Measurements from ENCODE around the gene ADH7. TPM values are rescaled to one million over a fixed set of nuclear protein-coding genes. Genes with fewer than 3 reads are reported as not detected.

ADH7 gene
- total and polyA plus RNA-seq, 9 of the 15 experiments (the other 6 are each of a cell fraction or from before 2014, with no cell fraction given), result not detected

DNA sequence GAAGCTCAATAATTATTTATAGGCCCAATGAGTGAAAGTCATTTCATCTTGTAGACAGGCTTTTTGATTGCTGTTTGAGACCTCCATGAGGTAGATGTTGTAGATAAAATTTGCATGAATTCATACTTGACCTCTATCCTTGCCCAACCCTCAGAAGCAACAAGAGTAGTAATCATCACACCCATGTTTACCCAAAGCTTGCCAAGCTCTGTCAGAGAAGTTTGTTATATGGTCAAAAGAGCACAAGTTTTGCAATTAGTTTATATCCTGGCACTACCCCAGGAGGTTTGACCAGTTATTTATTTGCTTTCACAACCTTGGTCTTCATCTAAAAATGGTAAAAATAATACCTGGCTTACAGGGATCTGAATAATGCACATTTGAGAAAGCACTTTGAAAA, 20.7 kb downstream of the ADH7 start:
- H3K4me2 ChIP-seq (ENCODE audit: insufficient read depth, low read length), result no peak overlapping the region
- intact Hi-C loops (cut with micrococcal nuclease), result loop anchor here (2.0 kb wide), 1 partner anchor 48 kb away; no protein-coding TSS in a partner anchor
- no peaks in the 10 kb centered on the region for H3K4me1 ChIP-seq (replicated peaks in 1 of 2; ENCODE audit: control insufficient read depth in 2 of 2, insufficient read depth in 2 of 2, low read length in 2 of 2)
- no peak for ATAC-seq
- H3K9me3 ChIP-seq (replicated peaks; ENCODE audit: control insufficient read depth, insufficient read depth, low read depth, low read length), result no peaks in the 10 kb centered on the region
- H3K27me3 ChIP-seq (ENCODE audit: control insufficient read depth in 2 of 2, insufficient read depth in 2 of 2, low read length in 2 of 2), result no peaks in the 10 kb centered on the region
- no peak for TF ChIP-seq NRF1 (conservative IDR thresholded peaks at IDR 0.05 in 1 of 2, IDR thresholded peaks at IDR 0.05 in 1 of 2)
- H2AFZ ChIP-seq (ENCODE audit: low read depth, low read length), result no peak overlapping the region
- no peaks in the 10 kb centered on the region for H3K9me1 ChIP-seq (ENCODE audit: control insufficient read depth, insufficient read depth, low read length)
- no peaks in the 10 kb centered on the region for H3K36me3 ChIP-seq (ENCODE audit: control insufficient read depth, insufficient read depth, low read length)
- H3K4me3 ChIP-seq, result no peak overlapping the region
- POLR2A ChIA-PET, result no interaction called here
- H3K79me2 ChIP-seq (ENCODE audit: control insufficient read depth, insufficient read depth, low read length), result no peaks in the 10 kb centered on the region
- no peak overlapping the region for H3K27ac ChIP-seq (ENCODE audit: extremely low read depth, low read depth, low read length)
- no peak for DNase-seq (ENCODE audit: extremely low read depth in 1 of 4, low spot score in 3 of 4)
- H3K9ac ChIP-seq (ENCODE audit: insufficient read depth in 1 of 2, low read depth in 2 of 2, low read length in 2 of 2), result no peak overlapping the region
- BruUV-seq (replicated peaks), result no TSS peak
- H4K20me1 ChIP-seq (replicated peaks; ENCODE audit: control insufficient read depth, insufficient read depth, low read length), result no peaks in the 10 kb centered on the region
- FAIRE-seq, result no peak
- CTCF ChIA-PET (ENCODE audit: low intra/inter-chr PET ratio), result interaction anchor here (0.7 kb wide), 1 partner anchor 1974 kb away, joined by 3 read pairs; no protein-coding TSS in a partner anchor
- in situ Hi-C loops (cut with MboI), result loop anchor here (25.0 kb wide), 1 partner anchor 952 kb away; no protein-coding TSS in a partner anchor

DNA sequence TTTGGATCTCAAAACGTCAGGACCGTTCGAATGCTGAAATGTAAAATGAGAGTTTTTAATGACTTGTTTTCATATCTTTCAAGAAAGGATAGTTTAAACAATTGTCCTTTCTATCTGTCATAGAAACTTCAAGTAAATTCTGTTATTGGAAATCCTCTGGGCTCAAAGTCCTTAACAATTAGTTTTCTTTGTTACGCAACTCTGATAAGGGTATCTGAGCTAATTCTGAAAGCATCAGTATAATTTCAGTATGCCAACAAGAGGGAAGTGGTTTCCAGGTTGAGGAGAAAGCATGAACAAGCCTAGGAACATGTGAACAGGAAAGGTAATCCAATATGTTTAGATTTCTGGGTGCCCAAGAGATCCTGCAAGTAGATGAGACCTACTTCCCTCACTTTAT, 22.0 kb downstream of the ADH7 start:
- Histone ChIP-seq H3K9me1 (ENCODE audit: control insufficient read depth, insufficient read depth, low read length) (no peaks in the 10 kb centered on the region), H2AFZ (ENCODE audit: low read depth, low read length) (no peak overlapping the region), H3K9me3 (replicated peaks; ENCODE audit: control insufficient read depth, insufficient read depth, low read depth, low read length) (no peaks in the 10 kb centered on the region), H3K36me3 (ENCODE audit: control insufficient read depth, insufficient read depth, low read length) (no peaks in the 10 kb centered on the region), H3K4me3 (no peak overlapping the region), H3K4me1 (replicated peaks in 1 of 2; ENCODE audit: control insufficient read depth in 2 of 2, insufficient read depth in 2 of 2, low read length in 2 of 2) (no peaks in the 10 kb centered on the region), H3K79me2 (ENCODE audit: control insufficient read depth, insufficient read depth, low read length) (no peaks in the 10 kb centered on the region), H3K27me3 (ENCODE audit: control insufficient read depth in 2 of 2, insufficient read depth in 2 of 2, low read length in 2 of 2) (no peaks in the 10 kb centered on the region), H4K20me1 (replicated peaks; ENCODE audit: control insufficient read depth, insufficient read depth, low read length) (no peaks in the 10 kb centered on the region), H3K4me2 (ENCODE audit: insufficient read depth, low read length) (no peak overlapping the region), H3K27ac (ENCODE audit: extremely low read depth, low read depth, low read length) (no peak overlapping the region), H3K9ac (ENCODE audit: insufficient read depth in 1 of 2, low read depth in 2 of 2, low read length in 2 of 2) (no peak overlapping the region)
- WGBS (ENCODE audit: insufficient coverage, low coverage, missing lambda C conversion rate), result 0% methylated on average over 4 of the region's 4 CpGs
- BruUV-seq (replicated peaks), result no TSS peak
- in situ Hi-C loops (cut with MboI), result loop anchor here (25.0 kb wide), 1 partner anchor 951 kb away; no protein-coding TSS in a partner anchor
- intact Hi-C loops (cut with micrococcal nuclease), result no loop called here
- no peak for FAIRE-seq
- ChIA-PET POLR2A (interaction anchor here (0.7 kb wide), 1 partner anchor 1030 kb away, joined by 3 read pairs; no protein-coding TSS in a partner anchor), CTCF (ENCODE audit: low intra/inter-chr PET ratio) (no interaction called here)
- ATAC-seq, result no peak
- no peak for DNase-seq (ENCODE audit: extremely low read depth in 1 of 4, low spot score in 3 of 4)
- TF ChIP-seq TBP (optimal IDR thresholded peaks at IDR 0.05; ENCODE audit: low read depth, low read length) (no peak), HBP1 (CRISPR knock-in tag; IDR thresholded peaks at IDR 0.05) (no peak), GABPB1 (CRISPR knock-in tag; IDR thresholded peaks at IDR 0.05) (no peak), NCOA4 (IDR thresholded peaks at IDR 0.05; ENCODE audit: partially characterized antibody) (no peak), HNRNPL (IDR thresholded peaks at IDR 0.05; ENCODE audit: low read depth, low read length) (no peak), HLTF (IDR thresholded peaks at IDR 0.05) (no peak), NRF1 (conservative IDR thresholded peaks at IDR 0.05 in 1 of 2, IDR thresholded peaks at IDR 0.05 in 1 of 2) (no peak), ZFP91 (CRISPR knock-in tag; IDR thresholded peaks at IDR 0.05) (no peak), BACH1 (tag; IDR thresholded peaks at IDR 0.05) (no peak), BHLHE40 (IDR thresholded peaks at IDR 0.05; ENCODE audit: low read length) (no peak), PHB (CRISPR knock-in tag; IDR thresholded peaks at IDR 0.05) (no peak), SAP30 (IDR thresholded peaks at IDR 0.05; ENCODE audit: borderline replicate concordance, insufficient read depth, low read depth, low read length, poor library complexity, severe bottlenecking) (no peak), HDAC2 (IDR thresholded peaks at IDR 0.05) (no peak), NFIX (CRISPR knock-in tag; IDR thresholded peaks at IDR 0.05; ENCODE audit: low read depth) (no peak)
